OCI-LY1 (cell line): ENCODE measurements around the gene C12orf76.

Experiments
- H2AFZ ChIP-seq: fragments of 200-600 bp; sonication (generic), shearing (Covaris generic); 2 replicates; pipeline ENCODE4 v1.6.0; 2014; ENCODE audit warnings: antibody characterized with exemption, mild to moderate bottlenecking, low read length
- H3F3A ChIP-seq: fragments of 200-600 bp; sonication (generic), shearing (Covaris generic); 2 replicates; pipeline ENCODE4 v1.6.0; 2014; ENCODE audit warnings: mild to moderate bottlenecking, antibody characterized with exemption, low read length, moderate library complexity; ENCODE audit not compliant: insufficient read depth
- H3K27ac ChIP-seq: fragments of 200-600 bp; sonication (generic); 2 replicates; pipeline ENCODE4 v1.5.1; 2014; ENCODE audit warnings: low read length, mixed run types, mild to moderate bottlenecking, low read depth; ENCODE audit not compliant: poor library complexity, severe bottlenecking
- H3K27me3 ChIP-seq: fragments of 200-600 bp; sonication (generic); 2 replicates; pipeline ENCODE4 v1.6.0; 2014; ENCODE audit warnings: antibody characterized with exemption, mild to moderate bottlenecking, low read length, moderate library complexity; ENCODE audit not compliant: insufficient read depth
- H3K36me3 ChIP-seq: fragments of 200-600 bp; sonication (generic); 2 replicates; pipeline ENCODE4 v1.6.1; 2014; ENCODE audit warnings: mild to moderate bottlenecking, antibody characterized with exemption, low read length, moderate library complexity, mixed read lengths; ENCODE audit not compliant: insufficient read depth
- H3K4me1 ChIP-seq: fragments of 200-600 bp; sonication (generic); 2 replicates; pipeline ENCODE4 v1.5.1; 2014; ENCODE audit warnings: mild to moderate bottlenecking, low read length, moderate library complexity; ENCODE audit not compliant: insufficient read depth, severe bottlenecking
- H3K4me2 ChIP-seq: fragments of 200-600 bp; sonication (generic), shearing (Covaris generic); 2 replicates; pipeline ENCODE4 v1.6.1; 2014; ENCODE audit warnings: low read length
- H3K4me3 ChIP-seq: fragments of 200-600 bp; sonication (generic); 2 replicates; pipeline ENCODE4 v1.5.1; 2014; ENCODE audit warnings: low read length, low read depth, mild to moderate bottlenecking, mixed read lengths; ENCODE audit not compliant: poor library complexity, severe bottlenecking
- H3K79me2 ChIP-seq: fragments of 200-600 bp; shearing (Covaris generic); 2 replicates; pipeline ENCODE4 v1.6.1; 2016; ENCODE audit warnings: mixed run types, low read length, mixed read lengths; ENCODE audit not compliant: insufficient read depth
- H3K9ac ChIP-seq: fragments of 200-600 bp; sonication (generic), shearing (Covaris generic); 2 replicates; pipeline ENCODE4 v1.6.1; 2014; ENCODE audit warnings: mild to moderate bottlenecking, low read length, mixed read lengths
- H3K9me2 ChIP-seq: fragments of 200-600 bp; sonication (generic), shearing (Covaris generic); 2 replicates; pipeline ENCODE4 v1.6.1; 2014; ENCODE audit warnings: low read depth, mild to moderate bottlenecking, low read length, mixed read lengths
- H3K9me3 ChIP-seq: fragments of 200-600 bp; shearing (Covaris generic); 2 replicates; pipeline ENCODE4 v1.6.1; 2014; ENCODE audit warnings: low read length, mixed read lengths
- H4K20me1 ChIP-seq: fragments of 200-600 bp; sonication (generic), shearing (Covaris generic); 2 replicates; pipeline ENCODE4 v1.6.0; 2016; ENCODE audit warnings: mild to moderate bottlenecking, low read length; ENCODE audit not compliant: insufficient read depth
- CTCF ChIP-seq: fragments of 200-600 bp; sonication (generic), shearing (Covaris generic); IDR thresholded peaks from 2 replicates; pipeline ENCODE4 v1.5.1; 2017; ENCODE audit warnings: mild to moderate bottlenecking, antibody characterized with exemption, low read length, moderate library complexity, mixed read lengths
- EZH2 ChIP-seq: fragments of 200-600 bp; sonication (generic), shearing (Covaris generic); IDR thresholded peaks from 2 replicates; pipeline ENCODE4 v1.8.0; 2017; ENCODE audit warnings: borderline replicate concordance, mixed run types, mild to moderate bottlenecking, antibody characterized with exemption, low read length, moderate library complexity, mixed read lengths

C12orf76 gene

GRCh38 chr12:109998904-109999648 lies 49.2 kb downstream of the C12orf76 start, which contains the start of gene ANKRD13A:
Gene ANKRD13A (plus strand): TSS chr12:109999430. CDS start chr12:109999689, 259 bp downstream.
- H3K27me3 ChIP-seq = no peaks in the 10 kb centered on the region
- H4K20me1 ChIP-seq = no peaks in the 10 kb centered on the region
- H3F3A ChIP-seq = no peaks in the 10 kb centered on the region
- H3K9me2 ChIP-seq = no peaks in the 10 kb centered on the region
- H2AFZ ChIP-seq = no peak within 1 kb of the TSS
- H3K9me3 ChIP-seq = no peaks in the 10 kb centered on the region
- peaks cover 63% of the 10 kb centered on the region for H3K4me1 ChIP-seq
- TF ChIP-seq EZH2 = no peak
- no peak for TF ChIP-seq CTCF
- H3K79me2 ChIP-seq = peaks cover 39% of the 10 kb centered on the region
- H3K27ac ChIP-seq = peak within 1 kb of the TSS; percentile 83
- peak within 1 kb of the TSS; percentile 88 for H3K4me3 ChIP-seq
- H3K36me3 ChIP-seq = peaks cover 9% of the 10 kb centered on the region; the same call in 1 of the 2 replicates
- peak within 1 kb of the TSS; percentile 93 for H3K4me2 ChIP-seq
- peak within 1 kb of the TSS; percentile 91 for H3K9ac ChIP-seq

- TF ChIP-seq CTCF = no peak
- TF ChIP-seq EZH2 = no peak
- no peaks in the 10 kb centered on the region for H4K20me1 ChIP-seq
- H3K27ac ChIP-seq = peak overlapping the region; percentile 83
- H3K4me2 ChIP-seq = peak overlapping the region; percentile 93
- no peaks in the 10 kb centered on the region for H3K27me3 ChIP-seq
- H3K9me3 ChIP-seq = no peaks in the 10 kb centered on the region
- peaks cover 46% of the 10 kb centered on the region for H3K79me2 ChIP-seq
- peaks cover 63% of the 10 kb centered on the region for H3K4me1 ChIP-seq
- no peaks in the 10 kb centered on the region for H3F3A ChIP-seq
- H3K4me3 ChIP-seq = peak overlapping the region; percentile 88
- H3K9ac ChIP-seq = peak overlapping the region; percentile 91
- no peak overlapping the region for H2AFZ ChIP-seq
- peaks cover 9% of the 10 kb centered on the region; the same call in 1 of the 2 replicates for H3K36me3 ChIP-seq
- no peaks in the 10 kb centered on the region for H3K9me2 ChIP-seq
These were observed 50.0 kb downstream of the C12orf76 start for GRCh38 chr12:109998241-109998903.

GRCh38 chr12:109997393-109997792 lies 50.9 kb downstream of the C12orf76 start:
- peak overlapping the region; percentile 93 for H3K4me2 ChIP-seq
- no peaks in the 10 kb centered on the region for H3K27me3 ChIP-seq
- no peaks in the 10 kb centered on the region for H3F3A ChIP-seq
- H3K9me3 ChIP-seq = no peaks in the 10 kb centered on the region
- H3K9ac ChIP-seq = no peak overlapping the region; the same call in 1 of the 2 replicates
- H3K79me2 ChIP-seq = peaks cover 55% of the 10 kb centered on the region
- peaks cover 60% of the 10 kb centered on the region for H3K4me1 ChIP-seq
- no peaks in the 10 kb centered on the region for H4K20me1 ChIP-seq
- no peak overlapping the region for H2AFZ ChIP-seq
- no peaks in the 10 kb centered on the region for H3K9me2 ChIP-seq
- H3K4me3 ChIP-seq = peak overlapping the region; percentile 88
- no peaks in the 10 kb centered on the region for H3K36me3 ChIP-seq
- TF ChIP-seq CTCF (no peak), EZH2 (no peak)
- peak overlapping the region; percentile 83 for H3K27ac ChIP-seq
